Natural killer cell (primary cell): Measurements from ENCODE around the gene ACVR1C. TPM values are rescaled to one million over a fixed set of nuclear protein-coding genes. Genes with fewer than 3 reads are reported as not detected.

Source experiments
- ATAC-seq, 3 donors: fragments of 150-1000 bp in 2 of 3; fragments of 200-7000 bp in 1 of 3; cut with Tn5 transposase; 1 replicate in 1 of 3; 2 replicates in 2 of 3; pipeline ENCODE4 v1.10.0; 2021; ENCODE audit warnings: mild to moderate bottlenecking in 2 of 3, moderate library complexity in 2 of 3
- DNase-seq, 2 donors: peaks; one replicate each; pipeline versions ENCODE4 v3.0.0 to v3.0.0-alpha.2; 2013 to 2021; ENCODE audit warnings: mixed read lengths in 1 of 2
- H3K27ac ChIP-seq: one replicate; pipeline ENCODE4 v1.5.1; 2013; ENCODE audit warnings: mild to moderate bottlenecking, low read length
- H3K27me3 ChIP-seq: one replicate; pipeline ENCODE4 v1.6.1; 2013; ENCODE audit warnings: low read length; ENCODE audit not compliant: control insufficient read depth, insufficient read depth
- H3K36me3 ChIP-seq: one replicate; pipeline ENCODE4 v1.6.1; 2013; ENCODE audit warnings: low read length; ENCODE audit not compliant: control insufficient read depth, insufficient read depth
- H3K4me1 ChIP-seq: one replicate; pipeline ENCODE4 v1.6.1; 2013; ENCODE audit warnings: low read length; ENCODE audit not compliant: control insufficient read depth, insufficient read depth
- H3K4me3 ChIP-seq: one replicate; pipeline ENCODE4 v1.5.1; 2013; ENCODE audit warnings: low read length
- H3K9me3 ChIP-seq: one replicate; pipeline ENCODE4 v1.6.1; 2013; ENCODE audit warnings: low read length; ENCODE audit not compliant: control insufficient read depth, insufficient read depth
- H3K27ac Mint-ChIP-seq, 2 donors: one replicate each; pipeline ENCODE4 v1.8.0; 2022; ENCODE audit warnings: mild to moderate bottlenecking in 2 of 2, mixed read lengths in 2 of 2, moderate library complexity in 1 of 2
- H3K27me3 Mint-ChIP-seq, 2 donors: one replicate each; pipeline ENCODE4 v1.8.0; 2022; ENCODE audit warnings: low read depth in 2 of 2, mixed read lengths in 2 of 2
- H3K36me3 Mint-ChIP-seq: one replicate; pipeline ENCODE4 v1.8.0; 2022; ENCODE audit warnings: mixed read lengths
- H3K4me1 Mint-ChIP-seq, 2 donors: one replicate each; pipeline ENCODE4 v1.8.0; 2022; ENCODE audit warnings: mixed read lengths in 2 of 2
- H3K4me3 Mint-ChIP-seq: one replicate; pipeline ENCODE4 v1.8.0; 2022; ENCODE audit warnings: mild to moderate bottlenecking, moderate library complexity, mixed read lengths
- H3K9me3 Mint-ChIP-seq, 2 donors: one replicate each; pipeline ENCODE4 v1.8.0; 2022; ENCODE audit warnings: mixed read lengths in 2 of 2
- WGBS: methylation state at CpG from one replicate; pipeline ENCODE4 v1.1.7; 2013; ENCODE audit warnings: missing lambda C conversion rate; ENCODE audit not compliant: insufficient coverage; 5-methylcytosine and 5-hydroxymethylcytosine counted together
- intact Hi-C: fragments of 100-400 bp; cut with micrococcal nuclease; formaldehyde crosslinking; loops from one replicate; pipeline ENCODE4 v1.14.2; 2022
- total RNA-seq, 4 donors: library from RNA; stranded (reverse); fragments of 120-200 nt in 1 of 4; gene quantifications; one replicate each; pipeline versions ENCODE4 v1.2.3 to v1.2.4, GENCODE V29; 2013 to 2022
- TF ChIP-seq, protein P1 (sequence below): fragments of 200-600 bp; IDR thresholded peaks from one replicate; pipeline ENCODE4 v1.8.0; 2022; ENCODE audit warnings: antibody characterized with exemption

ACVR1C gene
- total RNA-seq, 3 donors from 2014 or later (not counting 1 experiment from before 2014, with no cell fraction given) = 0.05 to 0.45 (median 0.19) TPM

DNA sequence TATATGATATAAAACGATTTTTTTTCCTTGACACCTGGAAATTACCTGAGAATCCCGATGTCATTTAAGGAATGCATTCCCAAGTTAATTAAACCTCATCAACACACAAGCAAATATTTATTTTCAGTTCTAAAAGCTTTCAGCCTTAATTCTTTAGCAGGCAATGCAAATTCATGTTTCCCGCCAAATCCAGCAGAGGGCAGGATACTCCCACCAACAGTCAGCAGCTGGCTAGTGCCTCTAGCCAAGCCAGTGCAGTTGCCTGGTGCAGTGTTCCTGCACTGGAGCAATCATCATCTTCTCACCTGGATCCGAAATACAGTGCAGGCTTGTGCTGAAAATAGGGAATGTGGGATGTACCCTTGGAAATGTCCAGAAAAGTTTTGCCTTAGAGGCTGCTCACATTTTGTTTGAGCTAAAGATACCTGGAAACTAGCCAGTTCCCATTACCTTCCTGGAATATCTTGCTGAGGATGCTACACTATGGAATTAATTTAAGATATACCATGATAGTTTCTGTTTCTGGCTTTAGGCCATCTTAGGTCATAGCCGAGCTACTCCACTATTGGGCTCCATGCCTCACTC is 136.4 kb downstream of the ACVR1C start:
- Mint-ChIP-seq H3K4me3 (no peak overlapping the region), H3K36me3 (no peaks in the 10 kb centered on the region), H3K9me3 (no peaks in the 10 kb centered on the region), H3K27ac (no peak overlapping the region), H3K27me3 (peaks cover 0 to under 1% of the 10 kb centered on the region in 2 donors), H3K4me1 (peaks cover 0 to 16% of the 10 kb centered on the region in 2 donors)
- no peaks in the 10 kb centered on the region for H3K4me1 ChIP-seq
- no peaks in the 10 kb centered on the region for H3K36me3 ChIP-seq
- H3K4me3 ChIP-seq = no peak overlapping the region
- TF ChIP-seq, protein P1, sequence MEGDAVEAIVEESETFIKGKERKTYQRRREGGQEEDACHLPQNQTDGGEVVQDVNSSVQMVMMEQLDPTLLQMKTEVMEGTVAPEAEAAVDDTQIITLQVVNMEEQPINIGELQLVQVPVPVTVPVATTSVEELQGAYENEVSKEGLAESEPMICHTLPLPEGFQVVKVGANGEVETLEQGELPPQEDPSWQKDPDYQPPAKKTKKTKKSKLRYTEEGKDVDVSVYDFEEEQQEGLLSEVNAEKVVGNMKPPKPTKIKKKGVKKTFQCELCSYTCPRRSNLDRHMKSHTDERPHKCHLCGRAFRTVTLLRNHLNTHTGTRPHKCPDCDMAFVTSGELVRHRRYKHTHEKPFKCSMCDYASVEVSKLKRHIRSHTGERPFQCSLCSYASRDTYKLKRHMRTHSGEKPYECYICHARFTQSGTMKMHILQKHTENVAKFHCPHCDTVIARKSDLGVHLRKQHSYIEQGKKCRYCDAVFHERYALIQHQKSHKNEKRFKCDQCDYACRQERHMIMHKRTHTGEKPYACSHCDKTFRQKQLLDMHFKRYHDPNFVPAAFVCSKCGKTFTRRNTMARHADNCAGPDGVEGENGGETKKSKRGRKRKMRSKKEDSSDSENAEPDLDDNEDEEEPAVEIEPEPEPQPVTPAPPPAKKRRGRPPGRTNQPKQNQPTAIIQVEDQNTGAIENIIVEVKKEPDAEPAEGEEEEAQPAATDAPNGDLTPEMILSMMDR = peak; percentile 86
- ATAC-seq = peak; percentile 84 to 99 (median 95)
- H3K27ac ChIP-seq = no peak overlapping the region
- intact Hi-C loops = no loop called here
- 29% methylated on average over 5 of the region's 5 CpGs for WGBS
- H3K9me3 ChIP-seq = no peaks in the 10 kb centered on the region
- no peaks in the 10 kb centered on the region for H3K27me3 ChIP-seq
- peak; percentile 44 to 85 for DNase-seq

DNA sequence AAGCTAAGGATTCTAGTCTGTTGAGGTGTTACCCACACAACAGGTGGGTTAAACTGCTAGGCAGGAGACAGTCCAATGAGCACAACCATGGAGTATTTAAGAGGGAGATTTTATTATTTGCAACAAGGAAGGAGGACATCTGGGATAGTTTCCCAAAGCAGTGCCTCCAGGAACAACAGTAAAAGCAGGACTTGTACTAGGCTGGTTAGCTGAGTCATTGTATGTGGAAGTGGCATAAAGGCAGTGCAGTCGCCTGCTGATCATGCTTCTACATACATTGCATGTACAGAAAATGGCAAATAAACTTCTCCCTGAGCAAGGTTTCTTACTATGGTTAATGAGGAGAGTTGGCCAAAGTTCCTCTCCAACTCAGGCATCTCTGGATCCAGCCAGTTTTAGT is 138.7 kb downstream of the ACVR1C start:
- H3K36me3 ChIP-seq = no peaks in the 10 kb centered on the region
- H3K4me3 ChIP-seq = no peak overlapping the region
- intact Hi-C loops = no loop called here
- WGBS = no CpG with 5 or more reads among the region's 1 CpG
- DNase-seq (no peak), ATAC-seq (no peak)
- H3K27me3 Mint-ChIP-seq = peaks cover 0 to 5% of the 10 kb centered on the region in 2 donors
- no peaks in the 10 kb centered on the region for H3K4me1 ChIP-seq
- H3K4me3 Mint-ChIP-seq = no peak overlapping the region
- no peaks in the 10 kb centered on the region for H3K36me3 Mint-ChIP-seq
- H3K27ac Mint-ChIP-seq = no peak overlapping the region
- H3K4me1 Mint-ChIP-seq = peaks cover 0 to 16% of the 10 kb centered on the region in 2 donors
- no peaks in the 10 kb centered on the region for H3K27me3 ChIP-seq
- TF ChIP-seq, protein P1 = no peak
- H3K9me3 ChIP-seq = no peaks in the 10 kb centered on the region
- H3K27ac ChIP-seq = no peak overlapping the region
- no peaks in the 10 kb centered on the region for H3K9me3 Mint-ChIP-seq

DNA sequence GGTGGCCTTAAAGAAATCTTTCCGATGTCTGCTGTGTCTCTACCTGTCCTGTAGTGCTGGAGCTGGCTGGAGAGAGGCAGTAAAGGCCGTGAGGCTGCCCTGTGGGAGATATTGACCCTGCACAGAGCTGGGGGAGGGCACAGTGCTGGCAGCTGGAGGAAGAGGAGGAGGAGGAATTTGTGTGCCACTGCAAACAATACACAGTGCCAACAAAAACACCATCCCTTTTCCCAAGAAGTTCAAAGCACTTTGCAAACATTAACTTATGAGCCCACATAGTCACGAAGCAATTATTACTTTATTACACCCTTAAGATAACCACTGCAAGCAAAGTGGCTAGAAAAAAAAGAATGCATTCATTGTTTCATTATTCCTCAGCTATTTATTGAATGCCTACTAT is 139.8 kb downstream of the ACVR1C start:
- no peaks in the 10 kb centered on the region for H3K36me3 Mint-ChIP-seq
- H3K9me3 Mint-ChIP-seq = no peaks in the 10 kb centered on the region
- TF ChIP-seq, protein P1 = no peak
- H3K4me3 Mint-ChIP-seq = no peak overlapping the region
- peaks cover 0 to 5% of the 10 kb centered on the region in 2 donors for H3K27me3 Mint-ChIP-seq
- no peak overlapping the region for H3K27ac Mint-ChIP-seq
- Histone ChIP-seq H3K4me3 (no peak overlapping the region), H3K27me3 (no peaks in the 10 kb centered on the region), H3K27ac (no peak overlapping the region), H3K36me3 (no peaks in the 10 kb centered on the region), H3K9me3 (no peaks in the 10 kb centered on the region), H3K4me1 (no peaks in the 10 kb centered on the region)
- peaks cover 0 to 16% of the 10 kb centered on the region in 2 donors for H3K4me1 Mint-ChIP-seq
- no peak for DNase-seq
- no peak for ATAC-seq
- 97% methylated on average over 3 of the region's 3 CpGs for WGBS
- intact Hi-C loops = no loop called here

DNA sequence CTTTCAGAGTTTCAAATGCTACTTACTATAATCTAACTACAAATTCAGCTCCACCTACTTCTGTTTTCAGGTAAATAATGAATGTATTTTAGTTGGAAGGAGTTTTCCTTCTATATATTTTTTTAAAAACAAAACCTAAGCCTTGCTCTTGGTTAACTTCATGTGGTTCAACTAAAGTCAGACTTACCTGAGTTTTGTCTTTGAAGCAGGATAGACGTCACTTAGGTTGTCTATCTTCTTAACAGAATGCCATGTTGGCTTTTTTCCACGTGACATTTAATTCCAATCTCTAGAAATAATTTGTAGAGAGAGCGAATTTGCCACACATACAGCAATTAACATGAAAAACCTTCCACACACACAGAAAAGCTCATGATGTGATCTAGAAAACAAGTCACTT is 140.9 kb downstream of the ACVR1C start:
- Mint-ChIP-seq H3K9me3 (no peaks in the 10 kb centered on the region), H3K36me3 (no peaks in the 10 kb centered on the region), H3K27ac (no peak overlapping the region), H3K4me3 (no peak overlapping the region), H3K4me1 (peaks cover 0 to 7% of the 10 kb centered on the region in 2 donors), H3K27me3 (peaks cover 0 to 5% of the 10 kb centered on the region in 2 donors)
- WGBS = 89% methylated on average over 1 of the region's 3 CpGs
- Histone ChIP-seq H3K4me1 (no peaks in the 10 kb centered on the region), H3K27ac (no peak overlapping the region), H3K36me3 (no peaks in the 10 kb centered on the region), H3K4me3 (no peak overlapping the region), H3K9me3 (no peaks in the 10 kb centered on the region), H3K27me3 (no peaks in the 10 kb centered on the region)
- ATAC-seq (no peak), DNase-seq (no peak)
- intact Hi-C loops = no loop called here
- TF ChIP-seq, protein P1 = no peak
